ENCODE measurements around the gene EPSTI1.
"Not testable (repeated sequence)": the region's sequence is repeated elsewhere in the genome, so short reads cannot be mapped to it uniquely, and the experiment has no call there.

The EPSTI1 gene

DNA sequence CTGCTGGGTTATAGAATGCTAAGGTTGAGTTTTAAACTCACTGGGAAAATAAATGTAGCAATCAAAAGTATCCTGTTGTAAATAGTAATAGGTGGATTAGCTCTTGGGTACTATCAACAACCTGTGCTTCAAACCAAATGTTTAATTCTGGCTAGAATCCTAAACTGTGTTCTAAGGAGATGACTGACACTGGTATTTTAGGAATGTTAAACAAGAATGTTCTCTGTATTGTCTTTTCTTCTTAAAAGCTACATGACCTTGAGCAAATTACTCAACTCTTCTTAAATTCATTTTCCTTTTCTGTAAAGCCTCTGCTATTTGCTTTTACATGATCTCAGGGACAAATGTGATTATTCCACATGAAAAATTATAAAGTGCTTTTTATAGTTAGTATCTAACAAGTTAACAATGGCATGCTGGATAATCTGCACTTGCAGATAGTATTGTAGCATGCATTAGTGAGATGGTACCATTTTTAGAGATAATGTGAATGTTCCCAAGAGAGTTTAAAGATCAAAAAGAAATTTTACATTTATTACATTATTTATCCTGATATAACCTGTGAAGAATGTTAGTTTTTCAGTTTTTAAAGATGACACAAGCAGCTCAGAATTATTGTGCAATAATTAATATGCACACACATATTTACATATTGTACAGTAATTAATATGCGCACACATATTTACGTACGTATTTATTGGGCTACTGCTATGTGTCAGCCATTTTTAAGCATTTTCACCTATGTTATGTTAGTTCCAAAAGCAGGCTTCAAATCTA lies 13.6 kb upstream of the EPSTI1 start:
- FAIRE-seq = no peak

DNA sequence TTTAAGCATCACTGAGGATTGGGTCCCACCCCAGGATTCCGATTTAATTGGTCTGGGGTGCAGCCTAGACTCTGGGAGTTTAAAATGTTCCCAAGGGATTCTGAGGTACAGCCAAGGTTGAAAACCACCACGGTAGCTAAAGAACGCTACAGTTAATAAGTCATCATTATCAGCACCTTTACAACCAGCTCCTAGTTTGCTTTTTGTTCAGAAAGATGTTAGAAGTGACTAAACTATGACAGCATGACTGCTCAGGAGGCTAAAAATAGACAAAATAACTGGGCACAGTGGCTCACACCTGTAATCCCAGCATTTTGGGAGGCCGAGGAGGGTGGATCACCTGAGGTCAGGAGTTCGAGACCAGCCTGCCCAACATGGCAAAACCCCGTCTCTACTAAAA lies 11.7 kb upstream of the EPSTI1 start:
- no peak for FAIRE-seq

DNA sequence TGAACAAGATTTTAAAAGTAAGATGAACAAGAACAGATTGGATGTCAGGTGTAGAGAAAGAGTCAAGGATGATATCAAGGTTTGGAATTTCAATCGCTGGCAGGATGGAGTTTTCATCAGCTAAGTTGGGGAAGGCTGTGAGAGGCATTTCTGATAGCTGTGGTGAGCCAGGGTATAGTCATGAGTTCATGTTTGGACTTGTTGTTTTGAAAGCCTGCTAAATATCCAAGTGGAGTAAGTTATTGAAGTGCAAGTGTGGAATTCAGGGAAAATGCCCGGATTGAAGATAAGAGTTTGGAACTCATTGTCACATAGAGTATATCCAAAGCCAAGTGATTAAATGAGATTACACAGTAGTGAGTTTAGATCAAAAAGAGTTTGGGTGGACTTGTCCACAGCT lies 11.0 kb upstream of the EPSTI1 start:
- no peak for FAIRE-seq

DNA sequence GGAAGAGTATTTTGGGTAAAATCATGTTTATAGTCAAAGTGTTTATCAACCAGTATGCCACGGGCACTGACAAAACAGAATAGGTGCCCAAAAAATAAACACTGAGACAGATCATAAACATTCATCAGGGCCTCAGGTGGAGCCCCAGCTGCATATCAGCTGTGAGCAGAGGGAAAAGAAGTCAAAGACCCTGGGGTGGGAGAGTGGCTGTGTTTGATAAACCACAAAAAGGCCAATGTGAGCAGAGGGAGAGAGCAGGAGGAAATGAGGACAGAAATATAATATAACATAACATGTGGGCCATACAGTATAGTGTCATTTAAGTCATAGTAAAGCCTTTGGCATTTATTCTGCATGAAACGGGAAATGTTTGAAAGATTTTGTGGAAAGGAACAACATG lies 10.0 kb upstream of the EPSTI1 start:
- FAIRE-seq = no peak

DNA sequence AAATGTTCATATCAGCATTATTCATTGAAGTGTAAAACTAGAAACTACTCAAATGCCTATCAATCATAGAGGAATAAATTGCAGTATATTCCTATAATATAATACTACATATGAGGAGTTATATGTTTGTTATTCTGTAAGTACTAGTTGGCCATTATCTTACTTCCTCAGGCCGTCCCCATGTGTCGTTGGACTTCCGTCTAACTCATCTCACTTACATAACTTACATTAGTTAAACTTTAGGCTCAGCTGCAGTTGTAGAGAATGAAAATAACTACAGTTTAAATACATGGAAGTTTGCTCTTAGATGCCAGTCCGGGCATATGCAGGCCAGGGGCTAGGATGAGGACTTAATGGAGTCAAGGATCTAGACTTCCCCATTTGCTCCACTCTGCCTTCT lies 8.6 kb upstream of the EPSTI1 start:
- no peak for FAIRE-seq

DNA sequence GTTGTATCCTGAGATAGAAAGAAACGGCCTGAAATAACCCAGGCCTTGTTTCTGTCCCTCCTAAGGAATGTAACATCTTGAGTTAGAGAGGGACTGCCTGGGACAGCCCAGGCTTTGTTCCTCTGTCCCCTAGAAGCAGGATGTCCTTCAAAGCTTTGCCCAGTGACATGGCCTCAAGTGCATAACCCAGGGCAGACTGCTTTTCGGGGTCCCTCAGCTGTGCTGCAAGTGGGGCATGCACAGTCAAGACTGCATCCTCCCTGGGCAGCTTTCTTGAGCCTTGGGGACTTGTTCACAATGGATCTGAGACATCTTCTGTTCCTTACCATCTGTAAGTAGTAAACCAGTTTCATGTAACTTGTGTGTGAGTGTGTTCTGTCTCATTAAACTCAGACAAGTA lies 7.5 kb upstream of the EPSTI1 start:
- FAIRE-seq = no peak

DNA sequence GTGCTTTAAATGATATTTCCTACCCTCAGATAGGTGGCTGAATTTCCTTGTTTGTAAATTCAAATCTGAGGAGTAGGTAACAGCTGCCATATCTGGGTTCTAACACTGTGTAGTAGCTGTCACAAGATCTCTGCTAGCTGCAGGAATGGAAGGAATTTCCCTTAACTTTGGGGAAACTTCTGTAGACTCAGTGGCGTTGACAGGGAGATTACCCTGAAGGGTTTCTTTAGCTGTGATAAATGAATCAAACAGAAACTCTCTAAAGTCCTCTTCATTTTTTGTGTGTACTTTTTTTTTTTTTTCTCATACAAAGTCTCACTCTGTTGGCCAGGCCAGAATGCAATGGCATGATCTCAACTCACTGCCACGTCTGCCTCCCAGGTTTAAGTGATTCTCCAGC lies 5.3 kb upstream of the EPSTI1 start:
- no peak for FAIRE-seq

DNA sequence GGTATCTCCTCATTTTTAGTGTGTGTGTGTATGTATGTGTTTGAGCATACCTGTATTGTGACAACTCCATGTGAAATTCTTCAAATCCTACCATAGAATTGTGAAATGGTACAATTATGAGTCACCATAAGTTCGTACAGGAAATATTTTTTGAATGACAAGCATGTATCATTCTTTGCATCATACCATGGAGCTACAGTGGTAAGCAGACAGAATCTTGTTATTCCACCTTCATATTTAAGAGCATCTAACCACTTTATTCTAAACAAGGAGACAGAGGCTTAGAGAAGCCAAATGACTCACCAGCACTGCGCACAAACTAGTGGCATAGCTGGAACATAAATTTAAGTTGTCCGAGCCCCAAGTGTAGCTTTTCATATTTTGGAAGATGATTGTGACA lies 4.5 kb upstream of the EPSTI1 start:
- no peak for FAIRE-seq

DNA sequence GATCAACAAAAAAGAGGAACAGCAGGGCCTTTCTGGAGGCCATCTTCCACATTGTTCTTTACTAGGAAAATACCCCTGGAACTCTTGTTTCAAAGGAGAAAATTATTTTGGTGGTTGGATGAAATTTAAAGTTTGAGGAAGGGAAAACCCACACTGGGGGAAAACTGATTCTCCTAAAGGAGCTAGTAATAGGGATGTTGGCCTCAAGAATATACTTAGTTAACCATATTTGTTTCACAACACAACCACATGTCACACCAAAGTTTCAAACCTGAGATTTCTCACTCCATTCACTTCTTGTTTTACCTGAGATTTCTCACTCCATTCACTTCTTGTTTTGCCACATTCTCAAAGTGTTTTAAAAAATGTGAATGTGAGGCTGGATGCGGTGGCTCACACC lies 2.8 kb upstream of the EPSTI1 start:
- no peak for FAIRE-seq

DNA sequence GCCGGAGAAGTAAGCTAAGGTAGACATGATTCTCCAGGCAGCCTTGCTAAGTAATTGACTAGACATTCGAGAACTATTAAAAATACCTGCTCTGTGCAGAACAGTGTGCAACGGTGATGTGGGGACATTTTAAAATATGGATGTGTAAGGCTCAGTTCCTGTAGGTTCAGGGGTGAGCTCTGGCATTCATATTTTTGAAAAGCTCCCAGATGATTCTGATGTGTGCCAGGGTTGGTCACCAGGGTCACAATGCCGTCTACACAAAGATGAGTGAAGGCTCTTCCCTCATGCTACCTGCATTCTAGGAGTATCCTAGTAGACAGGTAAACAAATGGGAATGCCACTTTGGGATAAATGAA lies 702 bp upstream of the EPSTI1 start:
- no peak for FAIRE-seq

DNA sequence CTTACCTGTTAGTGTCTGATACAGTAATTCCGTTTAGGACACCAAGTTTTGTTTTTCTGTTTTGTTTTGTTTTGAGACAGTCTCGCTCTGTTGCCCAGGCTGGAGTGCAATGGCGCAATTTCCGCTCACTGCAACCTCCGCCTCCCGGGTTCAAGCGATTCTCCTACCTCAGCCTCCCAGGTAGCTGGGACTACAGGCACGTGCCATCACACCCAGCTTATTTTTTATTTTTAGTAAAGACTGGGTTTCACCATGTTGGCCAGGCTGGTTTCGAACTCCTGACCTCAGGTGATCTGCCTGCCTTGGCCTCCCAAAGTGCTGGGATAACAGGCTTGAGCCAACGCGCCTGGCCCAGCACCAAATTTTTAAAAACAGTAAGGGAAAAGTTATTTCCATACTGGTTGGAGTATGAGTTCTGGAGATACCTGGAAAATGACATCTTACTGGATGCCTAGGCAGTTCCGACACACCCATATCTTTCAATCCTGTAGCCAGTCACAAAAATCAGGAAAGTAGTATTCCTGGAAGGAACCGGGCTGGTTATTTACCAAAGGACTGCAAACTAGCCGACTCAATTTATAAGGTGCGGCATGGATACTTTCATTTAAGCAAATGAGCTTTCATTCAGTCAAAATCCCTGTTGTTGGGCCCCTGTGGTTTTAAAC lies 676 bp downstream of the EPSTI1 start:
- FAIRE-seq = not testable (repeated sequence)

DNA sequence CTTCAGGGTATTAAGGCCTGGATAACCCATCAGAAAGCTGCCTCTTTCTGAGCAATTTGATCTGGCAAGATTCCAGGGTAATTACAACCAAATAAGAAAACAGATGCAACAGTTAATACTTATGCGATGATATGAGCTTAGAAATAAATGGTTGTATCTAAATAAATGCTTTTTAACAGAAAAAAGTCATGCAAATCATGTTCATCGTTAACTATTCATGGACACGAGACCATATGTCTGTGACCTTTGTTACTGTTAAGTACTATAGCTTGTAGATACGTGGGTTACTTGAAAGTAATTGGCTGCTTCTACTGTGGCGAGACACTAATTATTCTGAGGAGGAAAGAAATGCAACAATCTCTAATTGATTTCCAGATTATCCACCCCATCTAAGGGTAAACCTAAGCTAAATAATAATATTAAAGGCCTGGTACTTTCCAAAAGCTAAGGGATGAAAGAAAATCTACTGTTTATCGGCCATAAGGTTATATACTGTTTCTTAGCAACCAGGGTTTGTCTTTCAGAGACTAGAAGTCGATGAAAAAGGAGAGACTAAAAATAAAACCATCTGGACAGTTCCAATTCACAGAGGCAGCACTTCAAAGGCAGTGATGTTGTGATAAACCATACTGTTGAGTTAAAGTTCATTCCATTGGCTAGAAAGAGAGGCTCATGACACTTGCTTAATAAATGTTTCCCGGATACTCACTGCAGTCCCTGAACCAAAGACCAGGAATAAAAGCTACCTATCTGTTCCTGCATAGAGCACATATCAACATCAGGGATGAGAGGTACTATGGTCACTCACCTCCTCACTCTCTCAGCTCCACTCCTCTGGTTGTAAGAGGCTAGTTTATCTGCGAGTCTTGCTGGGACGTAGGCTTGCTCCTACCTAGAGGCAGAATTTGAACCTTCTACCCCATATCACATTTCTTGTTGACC lies 1.5 kb downstream of the EPSTI1 start:
- peak; percentile 85 for FAIRE-seq

DNA sequence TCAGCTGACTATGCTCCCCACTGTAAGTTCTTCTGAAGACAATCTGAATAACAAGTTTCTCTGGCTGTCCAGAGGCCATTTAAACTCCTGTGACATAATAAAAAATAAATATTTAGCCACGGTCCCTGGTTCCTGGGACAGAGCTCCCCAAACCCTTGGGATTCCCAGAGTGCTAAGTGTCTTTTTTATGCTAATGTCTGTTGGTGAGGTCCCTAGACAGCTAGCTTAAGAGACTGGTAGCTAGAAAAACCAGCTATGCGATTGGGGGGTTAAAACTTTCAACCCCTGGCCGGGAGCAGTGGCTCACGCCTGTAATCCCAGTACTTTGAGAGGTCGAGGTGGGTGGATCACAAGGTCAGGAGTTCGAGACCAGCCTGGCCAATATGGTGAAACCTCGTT lies 5.9 kb downstream of the EPSTI1 start:
- FAIRE-seq = no peak

DNA sequence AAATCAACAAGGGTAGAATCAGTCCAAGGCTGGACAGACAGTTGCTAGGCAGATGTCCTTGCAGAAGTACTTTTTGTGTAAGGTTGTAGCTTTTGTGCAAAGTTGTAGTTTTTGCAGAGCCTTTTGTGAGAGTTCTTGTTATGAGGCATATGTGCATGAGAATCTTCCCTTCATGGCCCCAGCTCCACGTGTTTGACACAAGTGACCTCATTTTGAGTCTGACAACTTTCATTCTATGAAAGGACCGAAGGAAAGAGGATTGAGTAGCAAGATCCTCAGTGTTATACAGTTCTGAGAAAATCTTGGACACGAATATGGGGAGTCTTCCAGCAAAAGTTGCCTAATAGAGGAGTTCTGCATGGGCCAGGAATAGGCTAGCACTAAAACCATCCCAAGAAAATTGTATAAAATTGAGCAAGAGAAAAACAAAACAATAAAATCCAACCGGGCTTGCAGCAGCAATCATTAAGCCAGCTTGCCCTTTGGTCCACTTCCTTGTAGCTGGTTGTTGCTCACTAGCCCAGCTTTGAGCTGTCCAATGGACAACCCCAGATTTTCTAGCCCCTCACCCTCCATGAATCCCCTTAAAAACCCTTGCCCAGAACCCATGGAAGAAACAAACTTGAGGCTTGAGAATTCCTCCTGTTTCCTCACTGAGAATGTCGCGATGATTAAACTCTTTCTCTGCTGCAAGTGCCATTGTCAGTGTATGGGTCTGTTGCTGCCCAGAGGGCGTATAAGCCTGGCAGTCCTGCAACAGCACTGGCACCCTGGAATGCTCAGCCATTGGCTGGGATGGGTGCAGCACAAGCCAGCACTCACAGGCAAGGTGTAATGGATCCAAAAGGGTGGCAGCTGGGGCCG lies 6.5 kb downstream of the EPSTI1 start:
- FAIRE-seq = no peak

DNA sequence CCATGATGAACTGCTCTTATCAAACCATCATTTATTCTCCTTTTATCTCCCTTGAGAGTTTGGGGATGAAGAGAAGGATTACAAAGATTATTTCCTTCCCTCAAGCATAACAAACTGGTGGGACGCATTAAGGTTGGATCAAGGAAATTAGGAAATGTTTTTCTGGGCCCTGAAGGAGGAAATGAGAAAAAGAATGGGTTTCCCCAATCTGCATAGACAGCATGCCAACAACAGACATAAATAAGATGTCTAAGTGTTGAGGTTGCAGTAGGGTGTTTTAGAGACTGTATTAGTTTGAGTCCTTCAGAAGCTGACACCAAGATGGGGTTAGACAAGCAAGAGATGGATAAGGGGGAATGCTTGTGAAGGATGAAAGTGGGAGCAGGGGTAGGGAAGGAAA lies 7.3 kb downstream of the EPSTI1 start:
- no peak for FAIRE-seq

DNA sequence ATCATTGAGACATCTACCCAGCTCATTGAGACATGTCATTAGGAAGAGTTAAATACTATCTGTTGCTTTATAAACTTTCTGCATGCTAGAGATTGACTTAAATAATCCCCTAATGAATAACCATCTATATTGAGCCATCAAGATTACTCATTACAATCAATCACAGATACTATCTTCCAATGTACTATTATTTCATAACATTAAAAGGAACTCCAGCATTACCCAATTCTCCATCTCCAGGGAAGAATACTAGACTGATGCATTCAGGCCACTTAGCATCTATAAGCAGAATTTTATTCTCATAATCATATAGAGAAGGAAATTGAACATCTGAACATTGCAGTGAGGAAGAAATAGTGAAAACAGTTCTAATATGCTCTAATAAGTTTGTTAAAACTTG lies 8.0 kb downstream of the EPSTI1 start:
- FAIRE-seq = no peak

DNA sequence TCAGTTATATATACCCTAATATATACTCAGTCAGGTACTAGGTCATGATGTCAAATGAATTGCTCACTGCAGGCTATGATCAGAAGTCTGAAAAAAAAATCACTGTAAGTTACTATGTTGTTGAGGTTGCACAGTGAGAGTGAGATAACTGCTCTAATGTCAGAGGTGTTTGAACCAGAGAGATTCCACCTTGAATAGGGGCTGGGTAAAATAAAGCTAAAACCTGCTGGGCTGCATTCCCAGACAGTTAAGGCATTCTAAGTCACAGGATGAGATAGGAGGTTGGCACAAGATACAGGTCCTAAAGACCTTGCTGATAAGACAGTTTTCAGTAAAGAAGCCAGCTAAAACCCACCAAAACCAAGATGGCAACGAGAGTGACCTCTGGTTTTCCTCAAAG lies 10.2 kb downstream of the EPSTI1 start:
- no peak for FAIRE-seq

DNA sequence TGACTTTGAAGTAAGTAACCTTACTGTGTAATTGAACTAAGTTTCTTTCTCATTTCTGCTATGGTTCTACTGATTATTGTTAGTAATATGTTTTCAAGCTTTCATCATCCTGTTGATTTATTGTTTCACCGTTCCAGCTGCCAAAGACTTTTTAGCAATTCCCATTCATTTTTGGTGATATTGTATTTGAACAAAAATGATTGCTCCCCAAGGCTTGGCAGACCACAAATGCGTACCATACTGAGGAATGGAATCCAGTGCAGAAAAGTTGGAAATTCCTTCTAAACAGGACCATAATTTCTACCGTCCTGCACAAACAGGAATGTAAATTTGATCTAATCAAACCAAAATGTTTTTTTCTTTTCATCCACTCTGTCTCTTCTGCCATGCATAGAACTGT lies 10.7 kb downstream of the EPSTI1 start:
- FAIRE-seq = peak; percentile 72

DNA sequence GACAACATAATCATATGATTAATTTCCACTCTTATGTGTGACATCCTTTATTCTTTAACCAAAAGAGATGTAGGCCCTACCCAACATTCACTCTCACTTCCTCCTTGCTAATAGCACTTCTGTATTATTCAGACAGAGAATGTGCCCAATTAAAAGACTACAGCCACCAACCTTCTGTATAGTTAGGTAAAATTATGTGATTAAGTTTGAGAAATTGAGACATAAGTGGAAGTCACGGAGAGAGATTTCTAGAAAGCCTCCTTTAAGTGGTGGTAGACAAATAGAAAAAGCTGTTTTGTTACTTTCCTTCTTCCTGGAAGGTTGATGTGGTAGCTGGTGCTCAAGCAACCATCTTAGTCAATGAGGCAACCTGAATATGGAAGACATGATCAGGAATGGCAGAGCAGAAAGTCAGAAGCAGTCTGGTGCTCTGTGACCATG lies 14.8 kb downstream of the EPSTI1 start:
- FAIRE-seq = no peak

DNA sequence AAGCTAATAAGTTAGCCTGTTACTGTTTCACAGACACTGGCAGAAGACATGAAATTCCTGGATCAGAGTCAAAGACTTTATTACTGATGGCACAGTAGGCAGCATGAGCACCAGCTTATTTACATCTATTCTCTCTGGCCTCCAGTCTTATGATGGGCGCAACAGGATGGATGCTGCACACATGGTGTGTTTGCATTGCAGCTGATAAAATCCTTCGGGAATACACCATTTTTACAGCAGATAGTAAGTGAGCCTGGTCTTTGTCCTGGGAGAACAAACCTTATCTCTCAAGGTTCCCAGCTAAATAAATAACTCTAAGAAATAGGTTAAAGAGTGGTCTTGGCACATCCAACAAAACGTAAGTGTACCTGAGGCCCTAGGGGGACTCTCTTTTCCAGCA lies 16.0 kb downstream of the EPSTI1 start:
- no peak for FAIRE-seq

DNA sequence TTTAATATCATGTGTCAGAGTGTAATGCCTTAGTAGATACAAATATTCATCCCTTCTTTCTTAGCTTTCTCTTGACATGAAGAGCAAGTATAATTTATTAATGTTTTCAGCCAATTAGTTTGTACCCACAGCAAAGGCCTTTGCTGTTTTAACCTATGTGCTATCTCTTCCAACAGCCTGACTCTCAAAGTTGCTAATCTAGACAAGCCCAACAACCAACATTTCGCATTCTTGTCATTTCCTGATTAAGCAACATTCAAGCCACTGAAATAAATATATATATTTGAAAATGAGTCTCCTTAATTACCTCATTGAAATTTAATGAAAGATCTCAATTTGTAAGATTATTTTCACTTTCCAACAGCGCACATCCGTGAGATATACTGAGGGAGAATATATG lies 18.5 kb downstream of the EPSTI1 start:
- no peak for FAIRE-seq

DNA sequence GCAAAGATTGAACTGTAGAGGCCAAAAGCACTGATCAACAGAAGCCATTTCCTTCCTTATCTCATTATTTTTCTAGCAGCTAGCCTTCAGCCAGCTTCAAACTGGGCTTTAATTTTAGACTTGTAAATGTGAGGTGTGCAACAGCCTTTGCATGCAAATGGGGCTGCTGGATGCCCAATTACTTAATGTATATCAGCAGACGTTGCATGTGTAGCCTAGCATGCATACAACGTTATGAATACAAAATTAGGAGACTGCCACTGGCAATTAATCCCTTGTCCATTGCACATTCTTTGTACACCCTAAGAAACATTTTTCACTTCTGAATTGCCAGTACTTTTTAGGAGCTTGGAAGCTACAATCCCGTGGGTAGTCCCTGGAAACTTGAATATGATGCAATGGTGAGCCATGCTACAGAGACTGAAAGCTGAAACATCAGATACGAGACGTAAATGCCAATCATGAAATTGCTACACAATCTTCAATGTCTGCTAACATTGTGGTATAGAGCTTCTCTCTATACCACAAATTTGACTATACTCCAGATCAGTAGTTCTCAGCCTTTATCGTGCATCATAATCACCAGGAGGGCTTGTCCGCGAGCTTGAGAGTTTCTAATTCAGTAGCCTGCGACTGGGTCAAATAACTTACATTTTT lies 20.2 kb downstream of the EPSTI1 start:
- FAIRE-seq = no peak
